ENCODE results near the gene PCK1.

PCK1 gene

DNA sequence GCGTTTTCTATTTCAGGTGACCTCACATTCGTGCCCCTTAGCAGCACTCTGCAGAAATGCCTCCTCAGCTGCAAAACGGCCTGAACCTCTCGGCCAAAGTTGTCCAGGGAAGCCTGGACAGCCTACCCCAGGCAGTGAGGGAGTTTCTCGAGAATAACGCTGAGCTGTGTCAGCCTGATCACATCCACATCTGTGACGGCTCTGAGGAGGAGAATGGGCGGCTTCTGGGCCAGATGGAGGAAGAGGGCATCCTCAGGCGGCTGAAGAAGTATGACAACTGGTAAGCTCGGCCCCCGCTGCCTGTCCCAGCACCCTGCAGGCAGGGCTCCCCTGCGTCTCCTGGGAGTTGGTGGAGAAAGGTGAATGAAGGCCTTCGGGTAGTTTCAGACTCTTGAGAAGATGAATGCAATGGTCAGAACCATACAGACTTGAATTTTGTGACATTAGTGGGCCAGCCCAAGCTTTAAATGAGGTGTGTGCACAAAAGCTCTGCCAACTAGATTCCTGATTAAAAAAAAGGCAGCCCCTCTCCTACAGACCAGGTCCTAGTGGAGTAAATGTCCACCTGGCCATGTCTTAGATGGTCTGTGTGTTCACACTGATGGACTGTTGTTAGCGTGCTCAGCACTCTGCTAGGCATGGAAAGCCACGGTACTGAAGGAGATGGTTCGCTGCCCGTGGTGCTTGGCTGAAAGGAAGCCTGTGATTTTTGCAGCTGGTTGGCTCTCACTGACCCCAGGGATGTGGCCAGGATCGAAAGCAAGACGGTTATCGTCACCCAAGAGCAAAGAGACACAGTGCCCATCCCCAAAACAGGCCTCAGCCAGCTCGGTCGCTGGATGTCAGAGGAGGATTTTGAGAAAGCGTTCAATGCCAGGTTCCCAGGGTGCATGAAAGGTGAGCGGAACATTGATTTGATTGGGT, 708 bp downstream of the PCK1 start:
- H3K36me3 Mint-ChIP-seq, result no peaks in the 10 kb centered on the region
- H3K27ac Mint-ChIP-seq, result no peak overlapping the region
- DNase-seq (no peak), ATAC-seq (replicated peaks) (no peak)
- no peaks in the 10 kb centered on the region for H3K9me3 Mint-ChIP-seq
- no peaks in the 10 kb centered on the region for H3K4me1 Mint-ChIP-seq
- no peak overlapping the region for H3K4me3 Mint-ChIP-seq
- peaks cover 40 to 44% of the 10 kb centered on the region in 2 donors for H3K27me3 Mint-ChIP-seq

DNA sequence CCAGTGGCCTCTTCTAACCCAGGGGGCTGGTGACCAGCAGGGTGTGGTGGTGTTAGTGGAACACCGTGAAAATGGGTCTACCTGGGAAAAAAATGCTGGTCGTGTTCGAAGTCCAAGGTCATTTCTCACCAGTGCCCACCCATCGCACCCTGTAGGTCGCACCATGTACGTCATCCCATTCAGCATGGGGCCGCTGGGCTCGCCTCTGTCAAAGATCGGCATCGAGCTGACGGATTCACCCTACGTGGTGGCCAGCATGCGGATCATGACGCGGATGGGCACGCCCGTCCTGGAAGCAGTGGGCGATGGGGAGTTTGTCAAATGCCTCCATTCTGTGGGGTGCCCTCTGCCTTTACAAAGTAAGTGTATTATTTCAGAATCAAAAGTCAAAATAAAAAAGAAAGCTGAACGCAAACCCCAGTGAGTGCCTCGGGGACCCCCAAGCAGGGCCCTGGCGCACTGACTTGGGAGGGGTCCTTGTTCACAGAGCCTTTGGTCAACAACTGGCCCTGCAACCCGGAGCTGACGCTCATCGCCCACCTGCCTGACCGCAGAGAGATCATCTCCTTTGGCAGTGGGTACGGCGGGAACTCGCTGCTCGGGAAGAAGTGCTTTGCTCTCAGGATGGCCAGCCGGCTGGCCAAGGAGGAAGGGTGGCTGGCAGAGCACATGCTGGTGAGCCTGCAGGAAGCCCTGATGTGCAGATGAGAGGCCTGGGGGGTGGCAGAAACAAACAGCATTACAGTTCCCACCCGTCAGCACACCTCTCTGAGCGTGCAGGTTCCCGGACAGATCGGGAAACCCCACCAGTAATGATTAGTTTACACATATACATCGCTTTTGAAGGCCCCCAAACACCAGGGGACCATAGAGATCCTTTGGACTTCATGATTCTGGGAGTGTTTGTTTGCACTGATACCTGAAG, 1.9 kb downstream of the PCK1 start:
- peaks cover 35 to 41% of the 10 kb centered on the region in 2 donors for H3K27me3 Mint-ChIP-seq
- no peaks in the 10 kb centered on the region for H3K36me3 Mint-ChIP-seq
- ATAC-seq (replicated peaks), result no peak
- H3K9me3 Mint-ChIP-seq, result no peaks in the 10 kb centered on the region
- no peaks in the 10 kb centered on the region for H3K4me1 Mint-ChIP-seq
- no peak overlapping the region for H3K27ac Mint-ChIP-seq
- no peak for DNase-seq
- no peak overlapping the region for H3K4me3 Mint-ChIP-seq

DNA sequence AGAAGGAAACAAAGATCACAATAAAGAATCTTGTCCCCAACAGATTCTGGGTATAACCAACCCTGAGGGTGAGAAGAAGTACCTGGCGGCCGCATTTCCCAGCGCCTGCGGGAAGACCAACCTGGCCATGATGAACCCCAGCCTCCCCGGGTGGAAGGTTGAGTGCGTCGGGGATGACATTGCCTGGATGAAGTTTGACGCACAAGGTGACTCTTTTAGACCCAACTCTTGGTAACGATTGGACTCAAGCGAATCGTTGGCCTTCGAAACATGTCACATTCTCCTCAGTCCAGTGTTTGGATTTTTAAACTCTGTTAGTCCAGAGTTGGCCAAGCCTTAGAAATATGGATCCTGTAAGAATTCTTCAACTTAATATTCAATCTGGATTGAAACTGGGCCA, 2.6 kb downstream of the PCK1 start:
- no peak for ATAC-seq (replicated peaks)

DNA sequence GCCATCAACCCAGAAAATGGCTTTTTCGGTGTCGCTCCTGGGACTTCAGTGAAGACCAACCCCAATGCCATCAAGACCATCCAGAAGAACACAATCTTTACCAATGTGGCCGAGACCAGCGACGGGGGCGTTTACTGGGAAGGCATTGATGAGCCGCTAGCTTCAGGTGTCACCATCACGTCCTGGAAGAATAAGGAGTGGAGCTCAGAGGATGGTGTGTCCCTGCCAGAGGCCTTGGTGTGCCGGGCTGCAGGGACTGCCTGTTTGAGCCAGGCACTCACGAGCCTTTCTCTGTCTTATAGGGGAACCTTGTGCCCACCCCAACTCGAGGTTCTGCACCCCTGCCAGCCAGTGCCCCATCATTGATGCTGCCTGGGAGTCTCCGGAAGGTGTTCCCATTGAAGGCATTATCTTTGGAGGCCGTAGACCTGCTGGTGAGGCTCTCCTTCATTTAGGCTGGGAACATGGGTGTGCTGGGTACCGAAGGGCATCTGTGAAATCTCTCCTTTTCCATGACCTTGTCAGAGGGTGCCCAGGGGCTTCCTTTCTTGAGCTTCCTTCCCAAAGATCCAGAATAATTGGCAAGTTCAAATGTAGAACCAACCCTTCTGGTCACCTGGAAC, 3.4 kb downstream of the PCK1 start:
- ATAC-seq (replicated peaks), result no peak
- Mint-ChIP-seq H3K4me3 (no peak overlapping the region), H3K36me3 (no peaks in the 10 kb centered on the region), H3K27ac (no peak overlapping the region), H3K4me1 (no peaks in the 10 kb centered on the region), H3K9me3 (no peaks in the 10 kb centered on the region), H3K27me3 (peaks cover 40 to 48% of the 10 kb centered on the region in 2 donors)
- no peak for DNase-seq

More for the DNA sequence above, 2.6 kb downstream of the PCK1 start:
- DNase-seq, result no peak
- Mint-ChIP-seq H3K27ac (no peak overlapping the region), H3K9me3 (no peaks in the 10 kb centered on the region), H3K4me1 (no peaks in the 10 kb centered on the region), H3K36me3 (no peaks in the 10 kb centered on the region), H3K4me3 (no peak overlapping the region), H3K27me3 (peaks cover 39 to 46% of the 10 kb centered on the region in 2 donors)

DNA sequence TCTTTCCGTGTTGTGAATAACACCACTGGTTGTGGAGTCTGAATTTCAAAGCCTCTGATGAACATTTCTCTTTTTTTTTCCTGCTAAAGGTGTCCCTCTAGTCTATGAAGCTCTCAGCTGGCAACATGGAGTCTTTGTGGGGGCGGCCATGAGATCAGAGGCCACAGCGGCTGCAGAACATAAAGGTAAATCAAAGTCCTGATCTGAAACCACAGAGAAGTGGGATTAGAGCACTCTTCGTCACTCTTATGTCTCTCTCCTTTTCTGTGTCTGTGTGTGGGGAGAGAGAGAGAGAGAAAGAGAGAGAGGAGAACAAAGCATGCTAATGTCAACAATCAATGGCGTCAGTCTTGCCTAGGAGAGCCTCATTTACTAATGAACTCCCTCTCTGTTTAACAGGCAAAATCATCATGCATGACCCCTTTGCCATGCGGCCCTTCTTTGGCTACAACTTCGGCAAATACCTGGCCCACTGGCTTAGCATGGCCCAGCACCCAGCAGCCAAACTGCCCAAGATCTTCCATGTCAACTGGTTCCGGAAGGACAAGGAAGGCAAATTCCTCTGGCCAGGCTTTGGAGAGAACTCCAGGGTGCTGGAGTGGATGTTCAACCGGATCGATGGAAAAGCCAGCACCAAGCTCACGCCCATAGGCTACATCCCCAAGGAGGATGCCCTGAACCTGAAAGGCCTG, 4.2 kb downstream of the PCK1 start:
- no peak for ATAC-seq (replicated peaks)
- H3K9me3 Mint-ChIP-seq, result no peaks in the 10 kb centered on the region
- no peak overlapping the region for H3K27ac Mint-ChIP-seq

DNA sequence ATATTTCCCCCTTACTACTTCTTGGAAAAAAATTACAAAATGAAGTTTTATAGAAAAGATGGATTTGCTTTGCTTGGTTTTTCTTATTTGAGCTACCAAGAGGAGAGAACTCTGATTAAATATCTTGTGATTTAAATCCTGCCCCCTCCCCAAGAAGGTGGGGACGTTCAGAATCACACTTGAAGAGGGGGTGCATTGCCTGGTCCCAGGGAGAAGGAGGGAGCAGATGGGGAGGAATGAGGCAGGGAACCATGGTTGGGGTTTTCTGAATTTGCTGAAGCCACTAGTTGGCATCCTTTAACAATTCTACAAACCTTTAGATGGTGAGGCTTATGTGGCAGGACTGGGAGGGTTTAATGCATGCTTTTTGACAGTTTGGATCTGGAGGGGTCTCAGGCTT, 5.5 kb downstream of the PCK1 start:
- no peak overlapping the region for H3K27ac Mint-ChIP-seq
- DNase-seq, result no peak
- no peak overlapping the region for H3K4me3 Mint-ChIP-seq
- ATAC-seq (replicated peaks), result no peak
- H3K36me3 Mint-ChIP-seq, result no peaks in the 10 kb centered on the region
- H3K27me3 Mint-ChIP-seq, result peaks cover 34 to 38% of the 10 kb centered on the region in 2 donors
- no peaks in the 10 kb centered on the region for H3K4me1 Mint-ChIP-seq
- H3K9me3 Mint-ChIP-seq, result no peaks in the 10 kb centered on the region

More for the DNA sequence above, 4.2 kb downstream of the PCK1 start:
- H3K27me3 Mint-ChIP-seq, result peaks cover 38 to 44% of the 10 kb centered on the region in 2 donors
- no peak for DNase-seq
- H3K4me3 Mint-ChIP-seq, result no peak overlapping the region
- H3K4me1 Mint-ChIP-seq, result no peaks in the 10 kb centered on the region
- H3K36me3 Mint-ChIP-seq, result no peaks in the 10 kb centered on the region

DNA sequence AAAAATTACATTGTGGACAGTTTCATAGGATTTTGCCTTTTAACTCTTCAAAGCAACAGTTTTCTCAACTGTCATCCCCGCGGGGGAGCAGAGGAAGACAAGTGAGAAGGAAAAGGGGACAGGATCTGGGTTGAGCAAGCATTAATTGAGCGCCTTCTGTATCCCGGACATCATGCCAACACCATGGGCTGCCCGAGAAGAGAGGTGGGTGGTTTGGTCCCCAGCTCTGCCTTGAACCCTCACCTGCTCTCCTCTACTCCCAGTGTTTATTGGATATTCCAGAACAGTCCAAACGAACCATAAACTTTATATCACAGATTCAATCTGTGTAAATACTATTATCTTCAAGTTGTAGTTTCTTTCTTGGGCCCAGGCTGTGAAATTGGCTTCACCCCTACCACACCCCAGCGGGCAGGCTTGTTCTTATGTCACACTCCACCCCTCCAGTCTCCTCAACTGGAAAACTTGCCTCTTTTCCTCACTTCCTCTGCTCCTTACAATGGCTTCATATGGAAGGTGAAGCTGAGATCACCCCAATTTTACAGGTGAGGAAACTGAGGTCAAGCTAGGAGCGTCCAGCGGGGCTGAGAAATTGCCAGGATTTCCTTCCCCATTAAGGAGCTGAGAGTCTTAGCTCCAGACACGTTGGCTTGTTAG, 6.0 kb downstream of the PCK1 start:
- no peaks in the 10 kb centered on the region for H3K9me3 Mint-ChIP-seq
- H3K27me3 Mint-ChIP-seq, result peaks cover 34 to 37% of the 10 kb centered on the region in 2 donors
- ATAC-seq (replicated peaks), result no peak
- DNase-seq, result no peak
- no peaks in the 10 kb centered on the region for H3K36me3 Mint-ChIP-seq
- no peak overlapping the region for H3K4me3 Mint-ChIP-seq
- H3K27ac Mint-ChIP-seq, result no peak overlapping the region
- no peaks in the 10 kb centered on the region for H3K4me1 Mint-ChIP-seq

DNA sequence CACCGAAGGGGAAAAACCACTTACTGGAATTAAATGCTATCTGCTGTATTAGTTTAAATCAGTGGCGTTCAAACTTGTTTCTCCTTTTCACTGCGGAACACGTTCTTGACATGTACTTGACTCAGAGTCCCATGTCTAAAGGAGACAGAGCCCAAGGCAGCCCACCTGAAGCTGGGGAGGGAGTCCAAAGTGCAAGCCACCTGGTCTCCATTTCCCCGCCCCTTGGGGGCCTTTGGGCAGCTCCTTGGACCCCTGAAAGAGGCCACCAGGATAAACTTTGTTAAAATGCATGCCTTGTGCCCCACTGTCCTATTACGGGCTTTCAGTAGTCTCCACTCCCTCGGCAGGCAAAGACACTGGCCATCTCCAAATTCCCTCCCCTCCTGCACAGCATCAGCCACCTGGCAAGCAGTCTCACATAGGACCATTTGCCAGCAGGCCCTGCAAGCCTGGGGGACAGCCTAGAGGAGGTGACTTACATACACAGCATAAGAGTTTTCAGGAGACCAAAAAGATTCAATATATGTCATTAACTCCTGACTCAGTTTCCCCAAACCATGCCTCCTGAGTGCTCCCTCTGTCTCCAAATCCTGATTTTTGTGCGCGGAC, 6.7 kb downstream of the PCK1 start:
- no peak for ATAC-seq (replicated peaks)
- no peak for DNase-seq
- no peak overlapping the region for H3K4me3 Mint-ChIP-seq
- no peaks in the 10 kb centered on the region for H3K36me3 Mint-ChIP-seq
- no peaks in the 10 kb centered on the region for H3K4me1 Mint-ChIP-seq
- H3K9me3 Mint-ChIP-seq, result no peaks in the 10 kb centered on the region
- no peak overlapping the region for H3K27ac Mint-ChIP-seq
- H3K27me3 Mint-ChIP-seq, result peaks cover 35 to 37% of the 10 kb centered on the region in 2 donors

DNA sequence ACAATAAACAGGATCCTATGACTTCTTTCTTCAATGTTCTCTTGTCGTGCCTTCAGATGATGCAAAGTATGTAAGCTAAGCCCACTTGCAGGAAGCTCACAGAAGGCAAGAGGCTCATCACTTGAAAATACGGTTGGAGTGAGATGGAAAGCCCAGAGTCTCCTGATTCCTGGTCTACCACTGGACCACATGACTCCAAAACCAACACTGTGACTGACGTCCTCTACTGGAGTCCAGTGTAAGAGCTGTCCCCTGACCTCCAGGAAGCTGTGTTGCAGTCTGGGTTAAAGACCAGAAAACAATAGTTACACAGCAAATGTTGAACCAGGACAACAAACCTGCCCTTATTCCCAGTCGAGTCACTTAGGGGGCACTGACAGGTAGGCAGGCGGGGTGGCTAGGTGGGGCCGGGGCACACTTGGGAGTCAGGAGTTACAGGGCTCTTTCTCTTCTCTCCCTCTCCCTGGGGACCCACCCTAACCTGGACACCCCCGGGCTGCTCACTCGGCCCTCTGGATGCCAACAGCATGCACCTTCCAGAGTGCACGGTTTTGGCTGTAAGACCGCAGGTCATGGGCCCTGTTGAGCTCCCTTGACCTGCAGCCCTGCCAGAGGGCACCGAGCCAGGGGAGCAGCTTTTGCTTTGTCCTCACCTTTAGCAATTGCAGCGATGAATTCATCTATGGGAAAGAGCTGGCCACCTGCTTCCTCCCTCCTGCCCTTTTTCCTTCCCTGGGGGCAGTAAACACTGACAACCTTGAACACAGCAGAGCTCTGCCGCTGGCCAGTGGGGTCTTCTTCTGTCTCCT, 7.4 kb downstream of the PCK1 start:
- DNase-seq, result no peak
- peaks cover 39 to 44% of the 10 kb centered on the region in 2 donors for H3K27me3 Mint-ChIP-seq
- no peaks in the 10 kb centered on the region for H3K9me3 Mint-ChIP-seq
- no peak for ATAC-seq (replicated peaks)
- no peak overlapping the region for H3K27ac Mint-ChIP-seq
- H3K4me1 Mint-ChIP-seq, result peaks cover 0 to 2% of the 10 kb centered on the region in 2 donors
- H3K36me3 Mint-ChIP-seq, result no peaks in the 10 kb centered on the region
- H3K4me3 Mint-ChIP-seq, result no peak overlapping the region

DNA sequence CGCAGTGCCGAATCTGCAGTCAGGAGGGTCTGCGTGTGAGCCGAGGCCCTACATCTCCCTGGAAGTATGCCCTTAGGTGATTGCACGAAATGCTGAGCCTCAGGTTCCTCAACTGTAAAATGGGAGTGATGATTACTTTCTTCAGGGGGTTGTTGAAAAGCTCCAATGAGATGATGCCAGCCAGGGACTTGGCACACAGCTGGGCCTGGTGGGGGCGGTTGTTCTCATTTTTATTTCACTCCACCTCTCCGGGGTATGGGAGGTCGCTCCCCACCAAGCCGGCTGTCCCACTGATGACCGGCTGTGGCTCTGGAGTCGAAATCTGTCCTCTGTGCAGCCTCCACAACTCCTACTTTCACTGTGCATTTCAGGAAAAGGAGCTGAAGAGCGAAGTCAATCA, 8.1 kb downstream of the PCK1 start:
- H3K27me3 Mint-ChIP-seq, result peaks cover 40 to 41% of the 10 kb centered on the region in 2 donors
- no peaks in the 10 kb centered on the region for H3K36me3 Mint-ChIP-seq
- H3K4me1 Mint-ChIP-seq, result peaks cover 0 to 2% of the 10 kb centered on the region in 2 donors
- no peak overlapping the region for H3K4me3 Mint-ChIP-seq
- no peak overlapping the region for H3K27ac Mint-ChIP-seq
- DNase-seq (no peak), ATAC-seq (replicated peaks) (no peak)
- no peaks in the 10 kb centered on the region for H3K9me3 Mint-ChIP-seq

DNA sequence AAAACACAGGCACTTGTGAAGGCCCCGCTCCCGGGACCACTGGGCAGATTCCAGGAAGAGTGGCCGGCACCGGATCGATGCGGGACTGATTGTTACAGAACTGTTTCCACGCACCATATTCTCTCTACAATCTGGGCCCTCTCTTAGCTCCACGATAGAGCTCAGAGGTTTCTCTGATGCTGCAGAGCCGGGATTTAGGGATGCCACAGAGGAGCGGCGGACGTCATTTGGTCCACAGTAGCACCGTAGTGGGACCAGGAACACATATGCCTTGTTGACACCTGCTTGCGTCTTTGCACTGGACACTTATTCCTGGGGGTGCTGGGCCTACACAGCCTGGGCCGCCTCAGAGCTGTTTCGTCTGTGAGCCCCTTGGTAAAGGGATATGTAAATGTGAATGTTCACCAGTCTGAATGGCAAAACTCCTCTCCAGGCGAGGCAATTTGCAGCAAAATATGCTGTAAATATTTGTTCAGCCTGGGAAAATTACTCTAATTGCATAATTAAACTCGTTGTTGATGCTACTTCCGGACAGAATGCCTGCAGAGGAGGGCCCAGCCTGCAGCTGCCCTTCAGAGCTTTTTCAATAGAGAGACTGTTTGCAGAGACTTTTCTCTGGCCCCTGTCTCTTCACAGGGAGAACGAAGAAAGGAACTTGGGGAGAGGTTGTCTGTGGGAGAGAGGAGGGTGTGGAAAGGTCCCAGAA, 9.4 kb downstream of the PCK1 start:
- no peaks in the 10 kb centered on the region for H3K36me3 Mint-ChIP-seq
- no peak overlapping the region for H3K4me3 Mint-ChIP-seq
- H3K9me3 Mint-ChIP-seq, result no peaks in the 10 kb centered on the region
- ATAC-seq (replicated peaks) (no peak), DNase-seq (no peak)
- H3K4me1 Mint-ChIP-seq, result peaks cover 0 to 2% of the 10 kb centered on the region in 2 donors
- no peak overlapping the region for H3K27ac Mint-ChIP-seq
- peaks cover 31 to 36% of the 10 kb centered on the region in 2 donors for H3K27me3 Mint-ChIP-seq

DNA sequence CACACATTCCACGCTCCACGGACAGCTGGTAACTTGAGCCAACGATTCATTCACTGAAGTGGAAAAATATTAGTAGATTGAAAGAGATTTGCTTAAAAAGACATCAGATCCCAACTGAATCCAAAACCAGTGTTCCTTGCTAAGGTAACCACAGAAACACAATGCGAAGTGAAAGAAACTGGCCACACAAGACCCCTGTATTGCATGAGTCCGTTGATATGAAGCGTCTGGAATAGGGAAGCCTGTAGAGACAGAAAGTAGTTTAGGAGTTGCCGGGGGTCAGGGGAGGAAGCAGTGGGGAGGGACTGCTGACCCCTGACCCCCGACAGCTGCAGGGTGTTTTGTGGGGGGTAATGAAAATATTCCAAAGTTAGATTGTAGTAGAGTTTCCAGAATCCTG, 10.0 kb downstream of the PCK1 start:
- H3K4me3 Mint-ChIP-seq, result no peak overlapping the region
- peaks cover 0 to 2% of the 10 kb centered on the region in 2 donors for H3K4me1 Mint-ChIP-seq
- DNase-seq (no peak), ATAC-seq (replicated peaks) (no peak)
- H3K27ac Mint-ChIP-seq, result no peak overlapping the region
- no peaks in the 10 kb centered on the region for H3K36me3 Mint-ChIP-seq
- H3K9me3 Mint-ChIP-seq, result no peaks in the 10 kb centered on the region
- H3K27me3 Mint-ChIP-seq, result peaks cover 29 to 31% of the 10 kb centered on the region in 2 donors

Measured in stimulated activated naive B cell treated with anti-CD40 and anti-IgM and Interleukin-4, amounts not matched to agents 10 μg/mL and 1 μg/mL and 100 μg/mL, for 72 hours (primary cell).